HepG2 (cell line): ENCODE data around the gene UAP1L1. TPM values are rescaled to one million over a fixed set of nuclear protein-coding genes. Genes with fewer than 3 reads are reported as not detected.
A peak's percentile ranks its signal among the peaks of the same experiment; 100 is the strongest.

Experiments used
- ARID4A ChIP-seq: sonication (generic); formaldehyde crosslinking; IDR thresholded peaks from 2 replicates; pipeline ENCODE4 v1.5.0; 2020; ENCODE audit warnings: mild to moderate bottlenecking, missing genetic modification reagents, borderline replicate concordance
- HIVEP1 ChIP-seq: sonication (generic); formaldehyde crosslinking; IDR thresholded peaks from 2 replicates; pipeline ENCODE4 v1.4.0; 2020; ENCODE audit warnings: mild to moderate bottlenecking, missing genetic modification reagents
- PRDM15 ChIP-seq: sonication (generic); formaldehyde crosslinking; IDR thresholded peaks from 2 replicates; pipeline ENCODE4 v1.4.0; 2020; ENCODE audit warnings: missing genetic modification reagents
- SOX13 ChIP-seq, 3 experiments: fragments of 450-650 bp in 1 of 3; sonication (generic) in 1 of 3; formaldehyde crosslinking in 1 of 3; IDR thresholded peaks in 2 of 3; conservative IDR thresholded peaks in 1 of 3; 2 replicates each; pipeline versions ENCODE4 v1.5.0 to v1.6.1; 2016 to 2020; ENCODE audit warnings: antibody characterized with exemption in 1 of 3, mild to moderate bottlenecking in 1 of 3, missing compliant biosample characterization in 1 of 3, missing genetic modification reagents in 1 of 3, moderate library complexity in 1 of 3
- SSRP1 ChIP-seq: IDR thresholded peaks from 2 replicates; pipeline ENCODE4 v1.6.1; 2016; ENCODE audit warnings: control low read depth
- ZBTB10 ChIP-seq: sonication (generic); formaldehyde crosslinking; IDR thresholded peaks from 2 replicates; pipeline ENCODE4 v1.4.0; 2020; ENCODE audit warnings: missing genetic modification reagents, borderline replicate concordance
- ZFY ChIP-seq: sonication (generic); formaldehyde crosslinking; IDR thresholded peaks from 2 replicates; pipeline ENCODE4 v1.4.0; 2020; ENCODE audit warnings: missing genetic modification reagents
- ZMYM4 ChIP-seq: sonication (generic); formaldehyde crosslinking; IDR thresholded peaks from 2 replicates; pipeline ENCODE4 v1.8.1; 2023; ENCODE audit warnings: mild to moderate bottlenecking, missing genetic modification reagents
- ZNF17 ChIP-seq: sonication (generic); formaldehyde crosslinking; IDR thresholded peaks from 2 replicates; pipeline ENCODE4 v1.5.0; 2020; ENCODE audit warnings: mild to moderate bottlenecking, missing genetic modification reagents
- ZNF274 ChIP-seq: sonication (generic); formaldehyde crosslinking; IDR thresholded peaks from 2 replicates; pipeline ENCODE4 v1.5.1; 2020; ENCODE audit warnings: mild to moderate bottlenecking, missing genetic modification reagents
- ZNF414 ChIP-seq: sonication (generic); formaldehyde crosslinking; IDR thresholded peaks from 2 replicates; pipeline ENCODE4 v1.5.0; 2020; ENCODE audit warnings: missing genetic modification reagents
- ZNF501 ChIP-seq: sonication (generic); formaldehyde crosslinking; IDR thresholded peaks from 2 replicates; pipeline ENCODE4 v1.5.1; 2020; ENCODE audit warnings: mild to moderate bottlenecking, moderate library complexity, missing genetic modification reagents
- ZNF652 ChIP-seq: IDR thresholded peaks from 2 replicates; pipeline ENCODE4 v1.6.1; 2016; ENCODE audit warnings: low read depth, borderline replicate concordance
- ZSCAN25 ChIP-seq: sonication (generic); formaldehyde crosslinking; IDR thresholded peaks from 2 replicates; pipeline ENCODE4 v1.8.0; 2022; ENCODE audit warnings: mild to moderate bottlenecking, missing genetic modification reagents
- ZSCAN31 ChIP-seq: sonication (generic); formaldehyde crosslinking; IDR thresholded peaks from 2 replicates; pipeline ENCODE4 v1.5.0; 2020; ENCODE audit warnings: low read depth, mild to moderate bottlenecking, missing genetic modification reagents
- polyA plus RNA-seq, 8 experiments: library from polyadenylated mRNA; depleted of rRNA in 3 of 8; stranded (reverse) in 7 of 8; unstranded in 1 of 8; fragments of >200 nt; fragmentation: Illumina TruSeq in 4 of 8; extraction: Trizol in 4 of 8; gene quantifications; 2 replicates each; pipeline versions ENCODE4 v1.2.1 to v1.2.3, GENCODE V29; 2011 to 2016; ENCODE audit warnings: low read depth in 4 of 8, missing spikeins in 1 of 8, mixed read lengths in 1 of 8; ENCODE audit not compliant: insufficient read depth in 1 of 8
- total RNA-seq, 5 experiments: library from RNA; depleted of rRNA; stranded (reverse); fragments of >200 nt; fragmentation: Illumina TruSeq; extraction: Trizol; gene quantifications; 2 replicates each; pipeline ENCODE4 v1.2.3, GENCODE V29; 2016; ENCODE audit warnings: low read depth in 1 of 5

The UAP1L1 gene
- total and polyA plus RNA-seq, 2 of the 13 experiments (the other 11 are each of a cell fraction or from before 2014, with no cell fraction given) = 5.4 to 6.4 TPM

GRCh38 chr9:137055385-137056364, 21.6 kb upstream of the UAP1L1 start (continued):
- no peak for TF ChIP-seq ZNF414
- TF ChIP-seq ZBTB10 = peak; percentile 87
- TF ChIP-seq SOX13 (IDR thresholded peaks at IDR 0.05) = no peak
- peak in 1 of 2 experiments; percentile 60; a peak in 2 of 4 replicates for TF ChIP-seq SOX13 (CRISPR knock-in tag; conservative IDR thresholded peaks at IDR 0.05 in 1 of 2, IDR thresholded peaks at IDR 0.05 in 1 of 2)
- peak; percentile 72; the same call in 1 of the 2 replicates for TF ChIP-seq ZSCAN31 (CRISPR knock-in tag)
- peak; percentile 35; the same call in 1 of the 2 replicates for TF ChIP-seq HIVEP1 (CRISPR knock-in tag)
- peak; percentile 84; the same call in 1 of the 2 replicates for TF ChIP-seq PRDM15 (CRISPR knock-in tag)
- TF ChIP-seq SSRP1 = peak; percentile 52; the same call in 1 of the 2 replicates
- peak; percentile 17; the same call in 1 of the 2 replicates for TF ChIP-seq ZNF501 (CRISPR knock-in tag)
- TF ChIP-seq ZFY (CRISPR knock-in tag) = peak; percentile 63
- 0 out of 2 replicates have a peak, but pooled peaks have one; percentile 59 for TF ChIP-seq ZNF274 (CRISPR knock-in tag)
- TF ChIP-seq ZNF17 (CRISPR knock-in tag) = no peak
- peak; percentile 71 for TF ChIP-seq ZMYM4 (CRISPR knock-in tag)
- TF ChIP-seq ARID4A = peak; percentile 70; the same call in 1 of the 2 replicates
- no peak for TF ChIP-seq ZNF652 (CRISPR knock-in tag)
- TF ChIP-seq ZSCAN25 (CRISPR knock-in tag) = peak; percentile 89
